Tibial artery (tissue), 4 donors: ENCODE results near the gene PAM.

ENCODE experiments used
- DNase-seq, 2 donors: peaks; one replicate each; pipeline ENCODE4 v3.0.0-alpha.2; 2019
- H3K27ac ChIP-seq, 2 donors: fragments of 200-600 bp; sonication (generic) in 1 of 2; 1 replicate in 1 of 2; 2 replicates in 1 of 2; pipeline ENCODE4 v1.5.1; 2018 to 2019; ENCODE audit warnings: mild to moderate bottlenecking in 1 of 2
- H3K27me3 ChIP-seq, 2 donors: fragments of 200-600 bp; sonication (generic) in 1 of 2; one replicate each; pipeline versions ENCODE4 v1.5.1 to v1.6.0; 2016 to 2019
- H3K36me3 ChIP-seq, 3 donors: fragments of 200-600 bp; sonication (generic) in 2 of 3; one replicate each; pipeline ENCODE4 v1.5.1; 2016 to 2019; ENCODE audit warnings: mild to moderate bottlenecking in 2 of 3
- H3K4me1 ChIP-seq, 4 donors: fragments of 200-600 bp; sonication (generic) in 2 of 4; 1 replicate in 3 of 4; 2 replicates in 1 of 4; pipeline ENCODE4 v1.5.1; 2016 to 2019
- H3K4me3 ChIP-seq, 2 donors: fragments of 200-600 bp; sonication (generic) in 1 of 2; 1 replicate in 1 of 2; 2 replicates in 1 of 2; pipeline ENCODE4 v1.5.1; 2018 to 2019; ENCODE audit warnings: mild to moderate bottlenecking in 2 of 2
- H3K9me3 ChIP-seq, 3 donors: fragments of 200-600 bp; sonication (generic) in 1 of 3; one replicate each; pipeline ENCODE4 v1.5.1; 2016 to 2019
- intact Hi-C: fragments of 100-400 bp; cut with DNase I; formaldehyde crosslinking; loops from one replicate; pipeline ENCODE4 v1.15.0; 2023; ENCODE audit warnings: low total_unique reads
- TF ChIP-seq, protein P1 (sequence below), 2 experiments: fragments of 200-600 bp in 1 of 2; fragments of 450-650 bp in 1 of 2; IDR thresholded peaks; one replicate each; pipeline ENCODE4 v1.5.1; 2017 to 2019; ENCODE audit warnings: antibody characterized with exemption in 2 of 2, mild to moderate bottlenecking in 1 of 2, moderate library complexity in 1 of 2

Gene PAM

DNA sequence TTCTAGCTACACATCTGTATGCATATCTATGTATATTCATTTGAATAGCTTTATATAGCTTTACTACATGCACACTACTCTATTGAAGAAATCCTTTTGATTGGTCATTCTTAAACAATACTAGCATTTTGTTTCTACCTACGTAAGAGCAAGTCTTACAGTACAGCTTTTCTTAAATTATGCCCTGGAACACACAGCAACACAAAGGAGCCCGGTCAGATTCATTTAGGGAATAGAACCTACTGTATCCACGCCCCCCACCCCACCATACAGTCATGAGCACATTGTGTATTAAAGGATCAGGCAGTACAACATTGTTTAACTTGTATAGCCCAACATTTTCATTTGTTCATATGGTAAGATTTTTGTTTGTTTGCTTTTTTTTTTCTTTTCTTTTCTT is 202.0 kb downstream of the PAM start:
- intact Hi-C loops: no loop called here
- TF ChIP-seq, protein P1, sequence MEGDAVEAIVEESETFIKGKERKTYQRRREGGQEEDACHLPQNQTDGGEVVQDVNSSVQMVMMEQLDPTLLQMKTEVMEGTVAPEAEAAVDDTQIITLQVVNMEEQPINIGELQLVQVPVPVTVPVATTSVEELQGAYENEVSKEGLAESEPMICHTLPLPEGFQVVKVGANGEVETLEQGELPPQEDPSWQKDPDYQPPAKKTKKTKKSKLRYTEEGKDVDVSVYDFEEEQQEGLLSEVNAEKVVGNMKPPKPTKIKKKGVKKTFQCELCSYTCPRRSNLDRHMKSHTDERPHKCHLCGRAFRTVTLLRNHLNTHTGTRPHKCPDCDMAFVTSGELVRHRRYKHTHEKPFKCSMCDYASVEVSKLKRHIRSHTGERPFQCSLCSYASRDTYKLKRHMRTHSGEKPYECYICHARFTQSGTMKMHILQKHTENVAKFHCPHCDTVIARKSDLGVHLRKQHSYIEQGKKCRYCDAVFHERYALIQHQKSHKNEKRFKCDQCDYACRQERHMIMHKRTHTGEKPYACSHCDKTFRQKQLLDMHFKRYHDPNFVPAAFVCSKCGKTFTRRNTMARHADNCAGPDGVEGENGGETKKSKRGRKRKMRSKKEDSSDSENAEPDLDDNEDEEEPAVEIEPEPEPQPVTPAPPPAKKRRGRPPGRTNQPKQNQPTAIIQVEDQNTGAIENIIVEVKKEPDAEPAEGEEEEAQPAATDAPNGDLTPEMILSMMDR (IDR thresholded peaks at IDR 0.05): no peak
- H3K4me1 ChIP-seq: peaks cover 0 to 49% (median 10%) of the 10 kb centered on the region in 4 donors
- H3K4me3 ChIP-seq: no peak overlapping the region
- no peak for DNase-seq
- H3K27me3 ChIP-seq: no peaks in the 10 kb centered on the region
- peak overlapping the region in 1 of 2 donors; percentile 55 for H3K27ac ChIP-seq
- H3K9me3 ChIP-seq: no peaks in the 10 kb centered on the region
- H3K36me3 ChIP-seq: peaks cover 4 to 7% (median 6%) of the 10 kb centered on the region in 3 donors

DNA sequence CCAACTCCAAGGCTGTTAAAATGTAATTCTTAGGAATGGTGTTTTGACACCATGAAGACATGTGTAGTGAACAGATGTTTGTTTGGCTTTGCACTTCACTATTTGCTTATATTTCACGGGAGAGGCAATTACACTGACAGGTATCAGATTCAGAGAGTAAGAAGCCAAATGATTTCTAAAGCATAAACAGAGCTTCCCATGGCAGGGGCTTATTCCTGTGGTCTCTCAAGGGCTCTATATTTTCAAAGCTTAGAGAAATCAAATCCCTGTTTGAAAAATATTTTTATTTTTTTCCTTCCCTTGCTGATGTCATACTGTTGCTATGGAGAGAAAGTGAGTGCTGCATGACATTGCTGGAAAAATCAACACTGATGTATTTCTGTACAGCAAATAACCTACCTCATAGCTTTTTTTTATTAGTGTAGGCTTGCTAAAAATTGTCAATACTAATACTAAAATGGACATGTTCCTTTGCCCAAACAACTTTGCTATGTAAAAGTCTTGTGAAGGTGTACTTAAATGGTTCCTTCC is 203.4 kb downstream of the PAM start:
- Histone ChIP-seq H3K27me3 (no peaks in the 10 kb centered on the region), H3K36me3 (peaks cover 0 to 5% (median 0%) of the 10 kb centered on the region in 3 donors), H3K4me3 (no peak overlapping the region), H3K27ac (peak overlapping the region; percentile 46 to 55), H3K9me3 (no peaks in the 10 kb centered on the region), H3K4me1 (peaks cover 0 to 55% (median 10%) of the 10 kb centered on the region in 4 donors)
- intact Hi-C loops: no loop called here
- DNase-seq: no peak
- TF ChIP-seq, protein P1 (IDR thresholded peaks at IDR 0.05): no peak

DNA sequence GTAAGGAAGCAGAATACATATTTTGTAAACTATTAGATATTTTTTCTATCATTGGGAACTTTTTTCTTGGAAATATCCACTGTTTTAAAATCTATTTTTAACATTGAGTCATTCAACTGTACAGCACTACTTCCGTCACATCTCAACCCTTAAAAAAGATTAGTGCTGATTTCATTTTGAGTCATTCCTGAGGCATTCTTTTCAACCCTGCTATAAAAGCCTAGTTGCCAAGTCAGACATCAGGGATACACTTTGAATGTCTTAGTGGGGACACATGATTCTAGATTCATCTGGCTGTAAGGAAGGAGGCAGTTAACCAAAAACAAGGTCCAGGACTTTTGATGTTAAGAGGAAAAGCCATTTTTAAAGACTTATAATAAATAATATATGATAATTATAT is 203.9 kb downstream of the PAM start:
- intact Hi-C loops: no loop called here
- H3K27ac ChIP-seq: peak overlapping the region; percentile 46 to 55
- no peak for DNase-seq

DNA sequence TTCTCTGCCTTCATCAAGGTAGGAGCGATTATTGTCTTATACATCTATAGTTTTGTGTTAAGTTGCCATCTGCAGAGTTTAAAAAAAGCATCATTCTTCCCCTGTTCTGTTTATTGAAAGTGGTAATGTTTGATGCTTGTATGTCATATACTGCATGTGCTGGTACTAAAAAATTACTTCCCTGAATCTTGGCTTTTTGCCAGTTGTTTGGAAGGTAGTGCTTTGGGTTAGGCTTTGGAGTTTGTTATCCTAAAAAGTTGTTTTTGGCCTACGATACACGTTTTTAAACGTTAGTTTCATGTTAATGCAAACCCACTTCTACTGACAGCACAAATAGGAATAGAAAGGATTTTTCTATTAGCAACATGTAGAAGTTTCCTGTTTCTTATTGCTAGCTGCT is 206.6 kb downstream of the PAM start:
- Histone ChIP-seq H3K4me1 (peaks cover 0 to 55% (median 10%) of the 10 kb centered on the region in 4 donors), H3K36me3 (no peaks in the 10 kb centered on the region), H3K27me3 (no peaks in the 10 kb centered on the region), H3K9me3 (no peaks in the 10 kb centered on the region), H3K27ac (no peak overlapping the region), H3K4me3 (no peak overlapping the region)
- intact Hi-C loops: loop anchor here (10.0 kb wide), 1 partner anchor 97 kb away; no protein-coding TSS in a partner anchor
- DNase-seq: no peak
- TF ChIP-seq, protein P1 (IDR thresholded peaks at IDR 0.05): no peak

More for the DNA sequence above, 203.9 kb downstream of the PAM start:
- Histone ChIP-seq H3K9me3 (no peaks in the 10 kb centered on the region), H3K4me3 (no peak overlapping the region), H3K27me3 (no peaks in the 10 kb centered on the region), H3K36me3 (no peaks in the 10 kb centered on the region), H3K4me1 (peaks cover 0 to 55% (median 10%) of the 10 kb centered on the region in 4 donors)
- TF ChIP-seq, protein P1 (IDR thresholded peaks at IDR 0.05): no peak

DNA sequence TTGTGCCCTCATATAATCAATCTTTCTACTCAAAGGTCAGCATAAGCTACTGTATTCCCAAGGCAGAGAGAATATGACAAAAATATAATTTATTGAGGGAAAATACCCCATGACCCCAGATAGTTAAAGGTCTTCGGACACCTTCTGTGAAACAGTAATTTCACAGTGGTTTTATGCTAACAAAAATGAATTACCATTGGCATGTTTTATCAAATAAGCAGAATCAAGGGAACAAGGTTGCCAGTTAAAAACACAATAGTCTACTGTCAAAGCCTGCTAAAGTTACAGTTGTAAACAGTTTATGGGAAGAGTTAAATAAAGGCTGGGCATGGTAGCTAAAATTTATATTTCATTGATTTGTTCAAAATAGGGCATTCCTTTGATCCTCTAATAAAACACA is 210.5 kb downstream of the PAM start:
- TF ChIP-seq, protein P1 (IDR thresholded peaks at IDR 0.05): no peak
- Histone ChIP-seq H3K9me3 (no peaks in the 10 kb centered on the region), H3K36me3 (peaks cover 0 to 5% (median 4%) of the 10 kb centered on the region in 3 donors), H3K27ac (no peak overlapping the region), H3K4me1 (peaks cover 0 to 21% (median 4%) of the 10 kb centered on the region in 4 donors), H3K4me3 (no peak overlapping the region), H3K27me3 (no peaks in the 10 kb centered on the region)
- no peak for DNase-seq
- intact Hi-C loops: loop anchor here (10.0 kb wide), 1 partner anchor 101 kb away; no protein-coding TSS in a partner anchor
